SH-SY5Y (cell line): Measurements from ENCODE around the gene NCK2.

Experiments used
- GATA2 ChIP-seq: IDR thresholded peaks from 2 replicates; pipeline ENCODE4 v1.6.1; 2011; ENCODE audit warnings: mild to moderate bottlenecking, low read depth, low read length
- GATA3 ChIP-seq: IDR thresholded peaks from 2 replicates; pipeline ENCODE4 v1.6.1; 2011; ENCODE audit warnings: low read depth, mild to moderate bottlenecking, low read length, moderate library complexity

DNA sequence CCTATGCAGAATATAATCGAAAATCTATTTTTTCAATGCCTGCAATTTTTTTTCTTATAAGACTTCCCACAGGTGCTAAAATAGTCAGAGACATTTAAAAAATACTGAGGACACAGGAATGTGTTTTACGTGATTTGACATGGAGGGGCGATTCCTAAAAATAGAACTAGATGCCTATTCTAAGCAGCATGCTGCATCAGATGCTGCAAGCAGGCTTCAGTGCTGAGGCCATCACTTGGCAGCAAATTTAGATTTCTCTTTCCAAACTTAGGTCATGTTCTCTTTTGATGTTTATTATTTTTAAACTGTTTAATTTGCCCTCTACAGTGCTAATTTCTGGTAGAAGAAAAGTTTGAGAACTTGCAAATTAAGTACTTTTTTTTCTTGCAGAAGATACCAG lies 43.7 kb upstream of the NCK2 start:
- TF ChIP-seq GATA2 (no peak), GATA3 (no peak)
